Neuronal stem cell (in vitro differentiated cells): ENCODE data around the gene TTF2.
"Not testable (repeated sequence)": the region's sequence is repeated elsewhere in the genome, so short reads cannot be mapped to it uniquely, and the experiment has no call there.

ENCODE experiments used
- DNase-seq: peaks from one replicate; pipeline ENCODE4 v3.0.0-alpha.2; 2013; ENCODE audit warnings: low spot score
- H2AFZ ChIP-seq: one replicate; pipeline ENCODE4 v1.6.1; 2013; ENCODE audit warnings: mild to moderate bottlenecking, low read length, inconsistent platforms
- H2AK5ac ChIP-seq: 2 replicates; pipeline ENCODE4 v1.6.1; 2013; ENCODE audit warnings: low read depth, mild to moderate bottlenecking, inconsistent platforms, low read length, moderate library complexity, mixed read lengths
- H2BK120ac ChIP-seq: 2 replicates; pipeline ENCODE4 v1.6.1; 2013; ENCODE audit warnings: low read depth, mild to moderate bottlenecking, inconsistent platforms, low read length, moderate library complexity, mixed read lengths
- H2BK12ac ChIP-seq: one replicate; pipeline ENCODE4 v1.6.1; 2013; ENCODE audit warnings: low read length, inconsistent platforms
- H2BK15ac ChIP-seq: 2 replicates; pipeline ENCODE4 v1.6.1; 2013; ENCODE audit warnings: mild to moderate bottlenecking, low read length, inconsistent platforms, mixed read lengths
- H2BK5ac ChIP-seq: one replicate; pipeline ENCODE4 v1.6.1; 2013; ENCODE audit warnings: inconsistent platforms, mild to moderate bottlenecking, low read length, moderate library complexity
- H3K14ac ChIP-seq: one replicate; pipeline ENCODE4 v1.6.1; 2013; ENCODE audit warnings: low read length, inconsistent platforms
- H3K18ac ChIP-seq: 2 replicates; pipeline ENCODE4 v1.6.1; 2013; ENCODE audit warnings: low read length, inconsistent platforms
- H3K23ac ChIP-seq: 2 replicates; pipeline ENCODE4 v1.6.1; 2013; ENCODE audit warnings: low read depth, mild to moderate bottlenecking, mixed read lengths, low read length, inconsistent platforms; ENCODE audit not compliant: poor library complexity
- H3K27ac ChIP-seq: replicated peaks from 3 replicates; pipeline ENCODE4 v1.5.1; 2013; ENCODE audit warnings: low read length, inconsistent platforms
- H3K27me3 ChIP-seq, 3 experiments: 2 replicates each; pipeline ENCODE4 v1.6.1; 2013; ENCODE audit warnings: low read length in 3 of 3, mild to moderate bottlenecking in 2 of 3, inconsistent platforms in 1 of 3, low read depth in 1 of 3, mixed read lengths in 1 of 3, moderate library complexity in 1 of 3; ENCODE audit not compliant: control insufficient read depth in 3 of 3, insufficient read depth in 3 of 3
- H3K36me3 ChIP-seq, 2 donors: replicated peaks in 1 of 2; 2 replicates each; pipeline ENCODE4 v1.6.1; 2013; ENCODE audit warnings: low read length in 2 of 2; ENCODE audit not compliant: control insufficient read depth in 2 of 2, insufficient read depth in 2 of 2
- H3K4ac ChIP-seq: 2 replicates; pipeline ENCODE4 v1.6.1; 2013; ENCODE audit warnings: inconsistent platforms, mild to moderate bottlenecking, low read length, moderate library complexity
- H3K4me1 ChIP-seq, 2 donors: 1 replicate in 1 of 2; 2 replicates in 1 of 2; pipeline ENCODE4 v1.6.1; 2013; ENCODE audit warnings: low read length in 2 of 2, low read depth in 1 of 2; ENCODE audit not compliant: control insufficient read depth in 2 of 2, insufficient read depth in 1 of 2
- H3K4me2 ChIP-seq: one replicate; pipeline ENCODE4 v1.6.1; 2013; ENCODE audit warnings: mild to moderate bottlenecking, low read length, inconsistent platforms; ENCODE audit not compliant: insufficient read depth, poor library complexity, severe bottlenecking
- H3K4me3 ChIP-seq, 2 donors: 2 replicates each; pipeline ENCODE4 v1.5.1; 2013; ENCODE audit warnings: low read length in 2 of 2, mild to moderate bottlenecking in 2 of 2, inconsistent platforms in 1 of 2, moderate library complexity in 1 of 2
- H3K79me1 ChIP-seq: one replicate; pipeline ENCODE4 v1.6.1; 2013; ENCODE audit warnings: low read depth, mild to moderate bottlenecking, inconsistent platforms, low read length, moderate library complexity
- H3K9ac ChIP-seq: one replicate; pipeline ENCODE4 v1.6.1; 2013; ENCODE audit warnings: mild to moderate bottlenecking, low read depth, low read length, inconsistent platforms; ENCODE audit not compliant: poor library complexity
- H3K9me3 ChIP-seq, 2 donors: replicated peaks in 1 of 2; 2 replicates each; pipeline versions ENCODE3 to v1.6.1; 2013; ENCODE audit warnings: low read length in 2 of 2, mild to moderate bottlenecking in 2 of 2, inconsistent platforms in 1 of 2, low read depth in 1 of 2, mixed read lengths in 1 of 2, moderate library complexity in 1 of 2; ENCODE audit not compliant: control insufficient read depth in 2 of 2, insufficient read depth in 1 of 2
- H4K8ac ChIP-seq: one replicate; pipeline ENCODE4 v1.6.1; 2013; ENCODE audit warnings: low read depth, mild to moderate bottlenecking, inconsistent platforms, low read length, moderate library complexity
- H4K91ac ChIP-seq: one replicate; pipeline ENCODE4 v1.6.1; 2013; ENCODE audit warnings: low read length, low read depth, mild to moderate bottlenecking, inconsistent platforms; ENCODE audit not compliant: poor library complexity
- WGBS, 2 donors: extraction: QIAGEN DNeasy Blood & Tissue Kit; methylation state at CpG; one replicate each; pipeline ENCODE4 v1.1.7; 2013; ENCODE audit warnings: missing lambda C conversion rate in 2 of 2, mixed read lengths in 1 of 2; ENCODE audit not compliant: insufficient read length in 2 of 2, insufficient replicate concordance in 1 of 2; ENCODE audit errors: extremely low coverage in 2 of 2; 5-methylcytosine and 5-hydroxymethylcytosine counted together
- small RNA-seq: library from polyadenylated mRNA; stranded (forward); fragments of <200 nt; extraction: miRNeasy Mini kit (QIAGEN cat#:217004); gene quantifications from one replicate; pipeline ENCODE3, GENCODE V24; 2013; ENCODE audit not compliant: insufficient read depth

The TTF2 gene

DNA sequence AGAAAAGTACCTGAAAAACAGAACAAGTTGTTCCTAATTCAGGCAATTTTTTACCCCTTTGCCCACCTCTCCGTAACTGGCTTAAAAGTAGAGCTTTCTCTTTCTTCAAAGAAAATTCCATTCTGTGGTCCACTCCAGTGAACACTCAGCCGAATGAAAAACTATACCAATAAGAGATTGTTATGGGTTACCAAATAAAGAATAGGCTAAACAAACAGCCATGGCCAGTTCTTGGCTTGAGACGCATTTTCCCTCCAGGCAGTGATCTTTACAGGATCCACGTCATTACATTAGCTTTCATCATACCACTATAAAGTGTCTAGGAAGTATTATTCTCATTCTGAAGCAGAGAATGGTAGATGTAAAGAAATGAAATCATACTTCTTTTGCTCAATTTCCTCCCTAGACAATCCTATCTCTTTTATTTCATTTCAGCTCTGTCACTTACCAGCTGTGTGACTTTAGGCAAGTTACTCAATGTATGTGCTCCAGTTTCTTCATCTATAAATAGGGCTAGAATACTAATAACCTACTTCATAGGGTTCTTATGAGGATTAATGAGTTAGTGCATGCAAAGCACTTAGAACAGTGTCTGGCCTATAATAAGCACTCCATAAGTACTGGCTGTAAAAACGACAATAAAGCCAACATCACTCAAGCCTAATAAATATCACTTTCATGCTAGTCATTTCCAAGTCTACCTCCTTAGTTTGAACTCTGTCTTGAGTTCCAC, 87.9 kb downstream of the TTF2 start:
- Histone ChIP-seq H3K27me3 (no peaks in the 10 kb centered on the region), H2BK12ac (no peak overlapping the region), H3K4me1 (peaks cover 12 to 13% of the 10 kb centered on the region in 2 donors), H2AK5ac (no peak overlapping the region), H2BK5ac (no peak overlapping the region), H2BK120ac (no peak overlapping the region), H3K36me3 (no peaks in the 10 kb centered on the region), H3K4me3 (no peak overlapping the region), H3K23ac (no peak overlapping the region), H3K9me3 (peaks cover 0 to 3% of the 10 kb centered on the region in 2 donors), H3K14ac (no peak overlapping the region), H3K27ac (no peak overlapping the region), H4K91ac (no peak overlapping the region), H2AFZ (no peak overlapping the region), H4K8ac (no peak overlapping the region), H3K9ac (no peak overlapping the region), H3K18ac (no peak overlapping the region), H3K79me1 (no peaks in the 10 kb centered on the region), H3K4me2 (no peak overlapping the region), H2BK15ac (no peak overlapping the region), H3K4ac (no peak overlapping the region)
- no CpG with 5 or more reads among the region's 5 CpGs for WGBS, 2 donors
- no peak for DNase-seq

DNA sequence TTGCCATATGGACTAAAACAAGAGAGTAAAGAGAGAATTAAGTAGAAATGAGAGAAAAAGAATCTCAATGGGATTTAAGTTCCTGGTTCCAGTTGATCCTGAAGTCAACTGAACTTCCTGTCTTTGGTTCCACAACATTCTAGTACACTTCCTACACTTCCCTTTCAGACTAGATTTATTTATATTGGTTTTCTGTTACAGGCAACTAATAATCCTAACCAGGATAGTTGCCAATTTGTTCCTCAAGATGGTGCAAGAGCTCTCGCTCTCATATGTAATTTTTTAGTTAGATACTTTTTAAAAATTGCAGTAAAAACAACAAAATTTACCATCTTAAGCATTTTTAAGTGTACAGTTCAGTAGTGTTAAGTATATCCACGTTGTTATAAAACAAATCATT, 90.2 kb downstream of the TTF2 start:
- whole genome bisulfite sequencing, 2 donors: no CpG with 5 or more reads among the region's 2 CpGs
- H2BK120ac ChIP-seq: no peak overlapping the region
- H2BK5ac ChIP-seq: no peak overlapping the region
- H2BK15ac ChIP-seq: no peak overlapping the region
- no peak overlapping the region for H2AK5ac ChIP-seq
- no peak overlapping the region for H2AFZ ChIP-seq
- H3K4me3 ChIP-seq: no peak overlapping the region
- H3K4me1 ChIP-seq: peaks cover 11 to 16% of the 10 kb centered on the region in 2 donors
- no peak overlapping the region for H3K9ac ChIP-seq
- DNase-seq: no peak
- no peaks in the 10 kb centered on the region for H3K27me3 ChIP-seq
- H3K27ac ChIP-seq: no peak overlapping the region
- no peak overlapping the region for H4K8ac ChIP-seq
- no peak overlapping the region for H3K23ac ChIP-seq
- no peak overlapping the region for H3K4ac ChIP-seq
- H3K4me2 ChIP-seq: no peak overlapping the region
- H3K14ac ChIP-seq: no peak overlapping the region
- H3K79me1 ChIP-seq: no peaks in the 10 kb centered on the region
- H3K18ac ChIP-seq: no peak overlapping the region
- no peak overlapping the region for H2BK12ac ChIP-seq
- H4K91ac ChIP-seq: no peak overlapping the region
- H3K36me3 ChIP-seq: no peaks in the 10 kb centered on the region
- H3K9me3 ChIP-seq: peaks cover 0 to 3% of the 10 kb centered on the region in 2 donors

DNA sequence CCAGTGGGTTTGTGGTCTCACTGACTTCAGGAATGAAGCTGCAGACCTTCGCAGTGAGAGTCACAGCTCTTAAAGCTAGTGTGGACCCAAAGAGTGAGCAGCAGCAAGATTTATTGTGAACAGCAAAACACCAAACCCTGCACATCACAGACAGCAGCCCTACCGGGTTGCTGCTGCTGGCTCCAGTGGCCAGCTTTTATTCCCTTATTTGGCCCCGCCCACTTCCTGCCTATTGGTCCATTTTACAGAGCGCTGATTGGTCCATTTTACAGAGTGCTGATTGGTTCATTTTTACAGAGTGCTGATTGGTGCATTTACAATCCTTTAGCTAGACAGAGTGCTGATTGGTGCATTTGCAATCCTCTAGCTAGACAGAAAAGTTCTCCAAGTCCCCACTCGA, 91.2 kb downstream of the TTF2 start:
- not testable (repeated sequence) for H2AK5ac ChIP-seq, H3K23ac ChIP-seq

More for the DNA sequence above, 91.2 kb downstream of the TTF2 start:
- H3K4ac ChIP-seq, H3K27me3 ChIP-seq, H2AFZ ChIP-seq, H3K4me2 ChIP-seq, H3K9me3 ChIP-seq, H3K27ac ChIP-seq, H4K91ac ChIP-seq, H2BK120ac ChIP-seq, H3K14ac ChIP-seq, H2BK12ac ChIP-seq, H3K79me1 ChIP-seq, DNase-seq, H3K4me3 ChIP-seq, H3K9ac ChIP-seq, H2BK15ac ChIP-seq, H3K18ac ChIP-seq, H2BK5ac ChIP-seq, H4K8ac ChIP-seq, H3K36me3 ChIP-seq: not testable (repeated sequence)
- no CpG with 5 or more reads among the region's 5 CpGs for whole genome bisulfite sequencing, 2 donors
- peaks cover 9 to 14% of the 10 kb centered on the region in 2 donors for H3K4me1 ChIP-seq

Small RNAs within 50 kb of the gene (small RNA-seq; reads per million reads assigned to genes)
- gene MIR942: 87.9 reads per million, percentile 96 among the genes with 10 or more reads in this experiment
